ENCODE measurements around the gene SPDYE4.

DNA sequence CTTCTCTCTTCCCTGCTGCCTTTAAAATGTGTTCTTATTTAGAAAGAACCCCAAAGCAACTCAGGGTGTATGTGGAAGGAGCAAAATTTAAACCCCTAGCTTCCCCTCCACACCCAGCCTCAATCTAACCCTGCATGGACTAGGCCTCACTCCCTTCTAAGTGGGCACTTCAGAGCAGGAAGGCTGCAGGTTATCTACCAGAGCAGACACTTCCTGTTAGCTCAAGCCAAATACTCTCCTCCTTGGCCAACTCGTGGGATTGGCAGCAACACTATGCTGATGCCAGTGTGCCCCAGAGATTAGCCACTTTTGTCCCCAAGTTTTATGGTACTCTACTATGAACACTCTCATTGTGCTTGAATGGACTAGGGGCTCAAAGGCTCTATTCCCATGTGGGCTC lies 49.3 kb downstream of the SPDYE4 start:
- TF ChIP-seq EZH2 (IDR thresholded peaks at IDR 0.05) (no peak), POLR2AphosphoS5 (IDR thresholded peaks at IDR 0.05; ENCODE audit: borderline replicate concordance, low read depth, low read length) (no peak)
